Astrocyte (in vitro differentiated cells and primary cell): ENCODE measurements around the gene ZBTB37. TPM values are rescaled to one million over a fixed set of nuclear protein-coding genes. Genes with fewer than 3 reads are reported as not detected.

Experiments
- DNase-seq: peaks from one replicate; pipeline ENCODE4 v3.0.0-alpha.2; 2010; ENCODE audit warnings: low read depth
- FAIRE-seq: peaks from 2 replicates; lab custom pipeline; 2011; peaks lifted over from hg19 to GRCh38; lab: Jason Lieb, UNC
- H2AFZ ChIP-seq: 2 replicates; pipeline ENCODE4 v1.6.0; 2012; ENCODE audit warnings: low read depth, low read length, inconsistent platforms
- H3K27ac ChIP-seq: 2 replicates; pipeline ENCODE4 v1.5.1; 2011; ENCODE audit warnings: low read depth, low read length, inconsistent platforms
- H3K27me3 ChIP-seq: 2 replicates; pipeline ENCODE4 v1.6.0; 2011; ENCODE audit warnings: low read length, inconsistent platforms; ENCODE audit not compliant: insufficient read depth
- H3K36me3 ChIP-seq: 2 replicates; pipeline ENCODE4 v1.5.1; 2011; ENCODE audit warnings: low read length, inconsistent platforms; ENCODE audit not compliant: insufficient read depth
- H3K4me1 ChIP-seq: 2 replicates; pipeline ENCODE4 v1.5.1; 2011; ENCODE audit warnings: low read length, inconsistent platforms; ENCODE audit not compliant: insufficient read depth
- H3K4me2 ChIP-seq: 2 replicates; pipeline ENCODE4 v1.6.0; 2012; ENCODE audit warnings: low read length, inconsistent platforms
- H3K4me3 ChIP-seq: 2 replicates; pipeline ENCODE4 v1.5.1; 2011; ENCODE audit warnings: low read depth, mild to moderate bottlenecking, low read length, inconsistent platforms; ENCODE audit not compliant: insufficient read depth
- H3K79me2 ChIP-seq: 2 replicates; pipeline ENCODE4 v1.6.0; 2012; ENCODE audit warnings: mild to moderate bottlenecking, low read length, inconsistent platforms; ENCODE audit not compliant: insufficient read depth
- H3K9ac ChIP-seq: 2 replicates; pipeline ENCODE4 v1.6.0; 2012; ENCODE audit warnings: mild to moderate bottlenecking, low read length, inconsistent platforms
- H3K9me3 ChIP-seq: 2 replicates; pipeline ENCODE4 v1.5.1; 2012; ENCODE audit warnings: low read depth, mild to moderate bottlenecking, low read length, inconsistent platforms; ENCODE audit not compliant: insufficient read depth
- H4K20me1 ChIP-seq: 2 replicates; pipeline ENCODE4 v1.6.0; 2012; ENCODE audit warnings: low read length, inconsistent platforms; ENCODE audit not compliant: insufficient read depth
- H3K27ac Mint-ChIP-seq: one replicate; pipeline ENCODE4 v1.8.0; 2021; ENCODE audit warnings: mild to moderate bottlenecking, mixed read lengths; ENCODE audit not compliant: unreplicated experiment
- H3K27me3 Mint-ChIP-seq: one replicate; pipeline ENCODE4 v1.8.0; 2021; ENCODE audit warnings: low read depth, mixed read lengths; ENCODE audit not compliant: unreplicated experiment
- H3K36me3 Mint-ChIP-seq: one replicate; pipeline ENCODE4 v1.8.0; 2021; ENCODE audit warnings: low read depth, mixed read lengths; ENCODE audit not compliant: unreplicated experiment
- H3K4me1 Mint-ChIP-seq: one replicate; pipeline ENCODE4 v1.8.0; 2021; ENCODE audit warnings: low read depth, mixed read lengths; ENCODE audit not compliant: unreplicated experiment
- H3K4me3 Mint-ChIP-seq: one replicate; pipeline ENCODE4 v1.8.0; 2021; ENCODE audit warnings: mild to moderate bottlenecking, moderate library complexity, mixed read lengths; ENCODE audit not compliant: unreplicated experiment
- H3K9me3 Mint-ChIP-seq: one replicate; pipeline ENCODE4 v1.8.0; 2021; ENCODE audit warnings: mild to moderate bottlenecking, mixed read lengths; ENCODE audit not compliant: unreplicated experiment
- CTCF ChIP-seq: IDR thresholded peaks from 2 replicates; pipeline ENCODE4 v1.5.1; 2011; ENCODE audit warnings: low read depth, mild to moderate bottlenecking, inconsistent platforms, low read length, moderate library complexity; ENCODE audit not compliant: insufficient read depth
- EZH2 ChIP-seq: IDR thresholded peaks from 2 replicates; pipeline ENCODE4 v1.6.1; 2012; ENCODE audit warnings: mild to moderate bottlenecking, low read length, inconsistent platforms; ENCODE audit not compliant: insufficient read depth
- total RNA-seq: library from RNA; stranded (reverse); gene quantifications from 2 replicates; pipeline ENCODE4 v1.2.1, GENCODE V29; 2021

Gene ZBTB37
- total RNA-seq, 1 donor from 2014 or later: 10.7 TPM

GRCh38 chr1:173871500-173871899, 3.3 kb downstream of the ZBTB37 start:
- peaks cover 18% of the 10 kb centered on the region for H3K36me3 Mint-ChIP-seq
- peaks cover 15% of the 10 kb centered on the region for H3K36me3 ChIP-seq
- H3K9me3 ChIP-seq: no peaks in the 10 kb centered on the region
- H3K79me2 ChIP-seq: peaks cover 27% of the 10 kb centered on the region
- no peaks in the 10 kb centered on the region for H3K4me1 ChIP-seq
- H4K20me1 ChIP-seq: peaks cover 13% of the 10 kb centered on the region
- DNase-seq: no peak
- no peak overlapping the region for H3K9ac ChIP-seq
- no peak for TF ChIP-seq EZH2
- TF ChIP-seq CTCF: no peak
- H3K4me1 Mint-ChIP-seq: peaks cover 3% of the 10 kb centered on the region
- H2AFZ ChIP-seq: no peak overlapping the region
- no peak overlapping the region for H3K27ac ChIP-seq
- no peaks in the 10 kb centered on the region for H3K27me3 Mint-ChIP-seq
- H3K4me3 ChIP-seq: no peak overlapping the region
- no peak overlapping the region for H3K4me3 Mint-ChIP-seq
- H3K27ac Mint-ChIP-seq: no peak overlapping the region
- H3K27me3 ChIP-seq: no peaks in the 10 kb centered on the region
- H3K9me3 Mint-ChIP-seq: no peaks in the 10 kb centered on the region
- H3K4me2 ChIP-seq: no peak overlapping the region
- no peak for FAIRE-seq

- no peak overlapping the region for H3K4me3 Mint-ChIP-seq
These were observed 8.6 kb downstream of the ZBTB37 start for GRCh38 chr1:173876732-173877131.

More at GRCh38 chr1:173876732-173877131, 8.6 kb downstream of the ZBTB37 start:
- no peak for DNase-seq
- Mint-ChIP-seq H3K36me3 (peaks cover 11% of the 10 kb centered on the region), H3K27me3 (no peaks in the 10 kb centered on the region), H3K27ac (no peak overlapping the region), H3K9me3 (no peaks in the 10 kb centered on the region), H3K4me1 (no peaks in the 10 kb centered on the region)
- no peaks in the 10 kb centered on the region for H3K4me1 ChIP-seq
- H3K27me3 ChIP-seq: no peaks in the 10 kb centered on the region
- no peak overlapping the region for H3K27ac ChIP-seq
- H2AFZ ChIP-seq: no peak overlapping the region
- H4K20me1 ChIP-seq: no peaks in the 10 kb centered on the region
- H3K36me3 ChIP-seq: peaks cover 14% of the 10 kb centered on the region
- FAIRE-seq: no peak
- no peak overlapping the region for H3K4me2 ChIP-seq
- H3K4me3 ChIP-seq: no peak overlapping the region
- H3K79me2 ChIP-seq: peaks cover 5% of the 10 kb centered on the region
- no peaks in the 10 kb centered on the region for H3K9me3 ChIP-seq
- no peak overlapping the region for H3K9ac ChIP-seq
- no peak for TF ChIP-seq CTCF
- no peak for TF ChIP-seq EZH2
